Measurements from ENCODE around the gene CDK16. TPM values are rescaled to one million over a fixed set of nuclear protein-coding genes. Genes with fewer than 3 reads are reported as not detected.

The CDK16 gene
- total RNA-seq, 6 experiments from 2014 or later, result 106 to 128 (median 114) TPM

GRCh38 chrX:47176101-47176740, 42.3 kb upstream of the CDK16 start:
- peaks cover 13% of the 10 kb centered on the region for H3K4me1 Mint-ChIP-seq (ENCODE audit: low read depth)
- no peak overlapping the region for H3K4me3 Mint-ChIP-seq
- no peak for DNase-seq
- peak overlapping the region; percentile 24; the same call in 1 of the 2 replicates for H3K27ac Mint-ChIP-seq
- H3K27me3 Mint-ChIP-seq (ENCODE audit: insufficient read depth), result peaks cover 1% of the 10 kb centered on the region
- H3K36me3 Mint-ChIP-seq (ENCODE audit: low read depth), result peaks cover 5% of the 10 kb centered on the region; the same call in 1 of the 2 replicates
- TF ChIP-seq CTCF (IDR thresholded peaks at IDR 0.05), result no peak
- no peaks in the 10 kb centered on the region for H3K9me3 Mint-ChIP-seq

GRCh38 chrX:47177079-47177478, 41.4 kb upstream of the CDK16 start:
- Mint-ChIP-seq H3K36me3 (ENCODE audit: low read depth) (peaks cover 5% of the 10 kb centered on the region; the same call in 1 of the 2 replicates), H3K9me3 (no peaks in the 10 kb centered on the region), H3K4me3 (no peak overlapping the region), H3K4me1 (ENCODE audit: low read depth) (peaks cover 13% of the 10 kb centered on the region), H3K27me3 (ENCODE audit: insufficient read depth) (peaks cover 1% of the 10 kb centered on the region), H3K27ac (no peak overlapping the region)
- no peak for DNase-seq
- no peak for TF ChIP-seq CTCF (IDR thresholded peaks at IDR 0.05)

GRCh38 chrX:47178337-47178736, 40.1 kb upstream of the CDK16 start:
- H3K4me3 Mint-ChIP-seq, result no peak overlapping the region
- DNase-seq, result no peak
- no peaks in the 10 kb centered on the region for H3K9me3 Mint-ChIP-seq
- H3K4me1 Mint-ChIP-seq (ENCODE audit: low read depth), result peaks cover 13% of the 10 kb centered on the region
- H3K27me3 Mint-ChIP-seq (ENCODE audit: insufficient read depth), result peaks cover 3% of the 10 kb centered on the region
- H3K36me3 Mint-ChIP-seq (ENCODE audit: low read depth), result peaks cover 5% of the 10 kb centered on the region; the same call in 1 of the 2 replicates
- H3K27ac Mint-ChIP-seq, result peak overlapping the region; percentile 92
- TF ChIP-seq CTCF (IDR thresholded peaks at IDR 0.05), result no peak

- Mint-ChIP-seq H3K36me3 (ENCODE audit: low read depth) (peaks cover 5% of the 10 kb centered on the region; the same call in 1 of the 2 replicates), H3K9me3 (no peaks in the 10 kb centered on the region), H3K4me1 (ENCODE audit: low read depth) (peaks cover 13% of the 10 kb centered on the region), H3K27me3 (ENCODE audit: insufficient read depth) (peaks cover 2% of the 10 kb centered on the region), H3K27ac (peak overlapping the region; percentile 92), H3K4me3 (no peak overlapping the region)
- no peak for TF ChIP-seq CTCF (IDR thresholded peaks at IDR 0.05)
- DNase-seq, result peak; percentile 66
These were observed 39.1 kb upstream of the CDK16 start for GRCh38 chrX:47179221-47179927.

- Mint-ChIP-seq H3K36me3 (ENCODE audit: low read depth) (peaks cover 5% of the 10 kb centered on the region; the same call in 1 of the 2 replicates), H3K27me3 (ENCODE audit: insufficient read depth) (peaks cover 2% of the 10 kb centered on the region), H3K27ac (peak overlapping the region; percentile 92; the same call in 1 of the 2 replicates), H3K4me1 (ENCODE audit: low read depth) (peaks cover 13% of the 10 kb centered on the region), H3K4me3 (no peak overlapping the region), H3K9me3 (no peaks in the 10 kb centered on the region)
- no peak for DNase-seq
- TF ChIP-seq CTCF (IDR thresholded peaks at IDR 0.05), result no peak
These were observed 38.6 kb upstream of the CDK16 start for GRCh38 chrX:47179928-47180255.
